Measurements from ENCODE around the gene VTN.
"Not testable (repeated sequence)": the region's sequence is repeated elsewhere in the genome, so short reads cannot be mapped to it uniquely, and the experiment has no call there.

The VTN gene

GRCh38 chr17:28342313-28342712 lies 27.8 kb downstream of the VTN start:
- no peak for DNase-seq (ENCODE audit: low spot score)

- DNase-seq (ENCODE audit: low spot score): no peak
Measured at GRCh38 chr17:28341516-28341915, 28.6 kb downstream of the VTN start.

GRCh38 chr17:28340374-28340773 lies 29.7 kb downstream of the VTN start:
- no peak for DNase-seq (ENCODE audit: low spot score)

GRCh38 chr17:28339431-28339830 lies 30.7 kb downstream of the VTN start:
- no peak for DNase-seq (ENCODE audit: low spot score)

GRCh38 chr17:28338769-28339212 lies 31.3 kb downstream of the VTN start:
- not testable (repeated sequence) for DNase-seq (ENCODE audit: low spot score)

GRCh38 chr17:28338056-28338768 lies 31.9 kb downstream of the VTN start:
- DNase-seq (ENCODE audit: low spot score): no peak

GRCh38 chr17:28335959-28336871 lies 33.9 kb downstream of the VTN start:
- DNase-seq (ENCODE audit: low spot score): peak; percentile 67

DNA sequence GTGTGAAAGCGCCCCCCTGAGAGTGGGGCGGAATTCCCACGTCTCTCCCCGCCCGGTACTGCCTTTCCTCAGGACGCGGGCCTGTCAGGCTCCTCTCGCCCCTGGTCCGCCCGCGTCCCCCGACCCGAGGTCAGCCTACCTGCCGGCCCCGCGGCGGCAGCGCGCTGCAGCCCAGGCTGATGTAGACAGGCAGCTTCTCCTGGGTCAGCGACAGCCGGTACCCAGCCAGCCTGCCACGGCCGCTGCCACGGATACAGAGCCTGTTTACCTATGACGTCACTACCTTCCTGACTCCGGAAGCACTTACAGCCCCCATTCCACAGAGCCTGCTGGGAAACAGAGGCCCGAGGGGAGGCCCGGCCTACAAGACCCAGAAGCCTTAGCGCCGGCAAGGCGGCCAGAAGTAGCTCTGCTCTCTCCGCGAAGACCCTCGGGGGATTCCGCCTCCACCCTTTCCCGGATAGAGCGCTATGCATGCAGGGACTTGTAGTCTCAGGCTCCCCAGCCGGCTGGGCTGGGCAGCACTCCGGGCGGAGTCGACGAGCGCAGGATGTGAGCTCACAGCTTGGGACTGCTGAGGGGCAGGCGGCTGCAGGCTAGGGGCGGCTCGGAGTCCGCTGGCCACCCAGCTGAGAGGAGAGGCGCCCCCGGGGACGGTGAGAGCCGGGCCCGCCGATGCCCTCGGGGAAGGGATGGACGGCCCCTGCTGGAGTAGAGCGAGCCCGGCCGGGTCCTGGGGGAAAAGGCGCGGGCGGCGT lies 34.7 kb downstream of the VTN start, which contains the start of the genes IFT20 and TNFAIP1:
IFT20 (minus strand) TSS at position 272 of the 758 bp plus-strand sequence. CDS start 3,487 bp downstream, outside the sequence.
TNFAIP1 (plus strand) TSS at position 561 of the 758 bp plus-strand sequence. CDS start 3,761 bp downstream, outside the sequence.
- peak; percentile 100 for DNase-seq (ENCODE audit: low spot score)

GRCh38 chr17:28334666-28335200 lies 35.4 kb downstream of the VTN start:
- DNase-seq (ENCODE audit: low spot score): peak; percentile 13

DNA sequence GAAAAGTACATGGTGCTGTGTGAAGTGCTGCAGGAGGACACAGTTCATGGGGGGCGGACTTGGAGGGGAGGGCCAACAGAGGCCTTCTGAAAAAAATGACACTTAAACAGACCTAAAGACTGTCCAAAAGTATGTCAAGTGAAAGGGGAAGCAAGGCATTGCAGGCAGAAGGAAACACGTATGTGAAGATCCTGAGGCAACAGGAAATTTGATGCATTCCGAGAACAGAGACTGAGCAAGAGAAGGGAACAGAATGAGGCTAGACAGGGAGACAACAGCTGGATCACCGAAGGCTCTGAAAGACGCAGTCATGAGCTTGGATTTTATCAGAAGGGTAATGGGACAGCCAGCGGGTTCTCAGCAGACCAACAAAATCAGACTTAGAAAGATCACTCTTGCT lies 35.9 kb downstream of the VTN start:
- DNase-seq (ENCODE audit: low spot score): no peak

DNA sequence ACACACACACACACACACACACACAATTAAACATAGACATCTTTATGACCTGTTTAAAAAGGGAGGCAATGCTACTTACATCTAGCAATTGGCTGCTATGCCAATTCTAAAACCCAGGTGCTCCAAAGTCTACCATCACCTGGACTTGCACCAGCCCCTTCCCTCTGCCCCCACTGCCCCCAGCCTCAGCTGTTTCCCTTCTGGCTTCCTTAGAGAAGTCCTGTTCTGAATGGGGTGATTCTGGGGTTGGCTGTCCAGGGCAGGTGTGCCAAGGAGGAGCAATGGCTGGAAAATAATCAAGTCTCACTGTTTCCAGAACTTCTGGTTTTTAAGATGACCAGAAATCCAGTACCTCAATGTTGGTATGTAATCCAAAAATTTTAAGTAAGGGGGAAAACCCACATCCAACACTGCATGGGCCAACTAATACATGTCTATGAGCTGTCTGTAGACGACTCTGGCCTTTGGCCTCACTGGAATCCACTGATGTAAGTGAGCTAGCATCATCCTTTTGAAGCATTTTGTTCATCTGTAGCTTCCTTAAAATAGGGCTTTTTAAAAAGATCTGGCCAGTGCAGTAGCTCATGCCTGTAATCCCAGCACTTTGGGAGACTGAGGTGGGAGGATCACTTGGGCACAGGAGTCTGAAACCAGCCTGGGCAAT lies 36.9 kb downstream of the VTN start:
- DNase-seq (ENCODE audit: low spot score): no peak

- DNase-seq (ENCODE audit: low spot score): no peak
Measured at GRCh38 chr17:28331891-28332420, 38.2 kb downstream of the VTN start.

DNA sequence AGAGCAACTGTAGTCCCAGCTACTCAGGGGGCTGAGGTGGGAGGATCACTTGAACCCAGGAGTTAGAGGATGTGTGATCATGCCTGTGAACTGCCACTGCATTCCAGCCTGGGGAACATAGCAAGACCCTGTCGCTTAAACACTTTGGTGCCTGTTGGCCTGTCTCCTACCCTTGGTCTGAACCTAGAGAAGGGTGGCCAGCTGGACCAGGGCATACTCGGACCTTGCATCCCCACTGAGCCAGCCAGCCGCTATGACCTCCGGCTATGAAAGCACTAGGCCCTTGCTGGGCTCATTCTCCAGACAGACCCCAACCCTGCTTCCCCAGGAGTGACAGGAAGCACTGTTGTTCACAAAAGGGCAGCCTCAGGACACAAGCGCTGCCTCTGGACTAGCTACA lies 39.4 kb downstream of the VTN start:
- no peak for DNase-seq (ENCODE audit: low spot score)

GRCh38 chr17:28328325-28328724 lies 41.8 kb downstream of the VTN start:
- DNase-seq (ENCODE audit: low spot score): no peak

- no peak for DNase-seq (ENCODE audit: low spot score)
Measured at GRCh38 chr17:28327709-28328108, 42.4 kb downstream of the VTN start.

DNA sequence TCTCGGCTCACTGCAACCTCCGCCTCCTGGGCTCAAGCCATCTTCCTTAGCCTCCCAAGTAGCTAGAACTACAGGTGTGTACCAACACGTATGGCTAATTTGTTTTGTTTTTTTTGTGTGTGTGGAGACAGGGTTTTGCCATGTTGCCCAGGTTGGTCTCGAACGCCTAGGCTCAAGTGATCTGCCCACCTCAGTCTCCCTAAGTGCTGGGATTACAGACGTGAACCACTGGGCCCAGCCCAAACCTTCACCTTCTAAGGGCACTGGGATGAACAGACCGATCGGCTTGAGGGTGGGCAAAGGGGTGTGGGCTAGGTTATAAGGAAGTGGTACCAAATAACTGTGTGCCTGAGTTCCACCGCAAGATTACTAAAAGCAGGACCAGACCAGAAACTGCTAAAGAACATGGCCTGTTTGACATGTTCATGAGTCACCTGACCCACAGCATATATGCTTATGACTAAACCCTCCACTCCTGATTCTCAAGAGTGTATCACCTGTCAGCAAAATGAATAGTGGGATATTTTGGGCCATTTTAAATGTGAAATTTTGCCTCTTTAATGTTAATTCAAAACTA lies 43.0 kb downstream of the VTN start:
- DNase-seq (ENCODE audit: low spot score): no peak

- no peak for DNase-seq (ENCODE audit: low spot score)
Measured at GRCh38 chr17:28326114-28326513, 44.0 kb downstream of the VTN start.

DNA sequence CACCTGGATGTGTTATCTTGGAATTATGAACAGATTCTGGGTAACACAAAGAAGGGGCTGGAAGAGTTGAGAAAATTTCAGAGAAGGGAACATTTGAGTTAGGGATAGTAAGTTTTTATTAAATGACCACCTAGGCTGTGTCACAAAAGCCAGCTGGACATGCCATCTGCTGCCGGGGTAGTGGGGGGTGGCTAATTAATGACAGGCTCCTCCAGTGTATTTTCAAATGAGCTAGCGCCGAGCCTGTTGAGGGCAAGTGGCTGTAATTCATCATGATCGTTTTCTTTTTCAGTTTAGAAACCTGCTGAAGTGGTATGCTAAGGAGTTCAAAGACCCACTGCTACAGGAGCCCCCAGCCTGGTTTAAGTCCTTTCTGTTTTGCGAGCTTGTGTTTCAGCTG lies 44.9 kb downstream of the VTN start:
- DNase-seq (ENCODE audit: low spot score): peak; percentile 60

DNA sequence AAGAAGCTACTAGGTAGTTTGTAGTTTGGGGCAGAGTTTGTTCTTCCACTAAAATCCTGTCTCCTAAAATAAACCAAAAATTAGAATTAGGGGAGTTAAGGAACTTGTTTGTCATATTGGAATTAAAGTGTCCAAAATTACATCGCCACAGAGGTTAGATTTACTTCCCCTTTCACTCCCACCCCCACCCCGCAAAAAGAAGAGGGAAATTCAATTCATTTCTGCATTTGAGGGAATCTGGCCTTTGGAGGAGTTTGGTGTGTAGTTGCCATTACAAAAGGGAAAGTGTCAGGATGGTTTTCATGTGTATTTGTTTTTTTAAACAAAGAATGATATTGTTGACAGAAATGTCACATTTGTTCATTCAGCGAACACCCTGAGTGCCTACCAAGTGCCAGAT lies 45.3 kb downstream of the VTN start:
- DNase-seq (ENCODE audit: low spot score): no peak

GRCh38 chr17:28324267-28324745 lies 45.8 kb downstream of the VTN start:
- DNase-seq (ENCODE audit: low spot score): no peak

Data from cerebellar cortex (tissue), 1 donor.